ENCODE measurements around the gene KLHL20. TPM values are rescaled to one million over a fixed set of nuclear protein-coding genes. Genes with fewer than 3 reads are reported as not detected.

Gene KLHL20
- total and polyA plus RNA-seq, 2 of the 8 experiments (the other 6 are each of a cell fraction or from before 2014, with no cell fraction given), result 4.9 to 12.3 TPM

DNA sequence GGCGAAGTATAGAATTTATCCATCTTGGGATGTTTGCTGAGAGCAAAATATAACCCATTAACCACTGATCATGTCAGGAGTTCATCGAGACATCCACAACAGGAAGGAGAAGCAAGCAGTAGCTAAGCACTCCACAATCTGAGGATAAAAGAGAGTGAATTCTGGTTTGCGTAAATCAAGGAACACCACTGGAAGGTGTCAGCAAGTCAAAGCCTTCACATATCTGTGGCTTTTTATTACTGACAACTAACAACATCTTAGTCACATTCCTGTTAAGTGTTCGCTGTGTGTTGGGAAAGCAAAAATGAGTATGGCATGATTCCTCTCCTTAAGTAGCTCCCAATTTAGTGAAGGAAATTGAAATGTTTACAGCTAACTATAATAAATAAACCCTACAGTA lies 65.2 kb downstream of the KLHL20 start:
- H2BK5ac ChIP-seq (ENCODE audit: low read depth, low read length), result no peak overlapping the region
- ChIA-PET CTCF (ENCODE audit: partially characterized antibody) (interaction anchor here (0.6 kb wide), 2 partner anchors 25 to 318 kb away, joined by 3 read pairs; no protein-coding TSS in a partner anchor), POLR2A (ENCODE audit: partially characterized antibody) (interaction anchor here (1.0 kb wide), 1 partner anchor 11 kb away, joined by 3 read pairs; no protein-coding TSS in a partner anchor)
- H3K23ac ChIP-seq (ENCODE audit: insufficient read length), result no peak overlapping the region
- no peak for TF ChIP-seq POU5F1 (IDR thresholded peaks at IDR 0.05; ENCODE audit: low read depth, low read length)
- no peak for TF ChIP-seq SP1 (IDR thresholded peaks at IDR 0.05; ENCODE audit: low read depth, low read length)
- TF ChIP-seq TBP (IDR thresholded peaks at IDR 0.05; ENCODE audit: low read depth, low read length), result no peak
- no peak for TF ChIP-seq JUND (IDR thresholded peaks at IDR 0.05; ENCODE audit: low read length)
- TF ChIP-seq CHD1 (IDR thresholded peaks at IDR 0.05; ENCODE audit: low read depth, low read length), result no peak
- no peak for TF ChIP-seq SP4 (IDR thresholded peaks at IDR 0.05; ENCODE audit: low read length)
- TF ChIP-seq CTBP2 (IDR thresholded peaks at IDR 0.05; ENCODE audit: borderline replicate concordance, insufficient read depth, insufficient read length, low read length), result no peak
- no peak for TF ChIP-seq MAFK (IDR thresholded peaks at IDR 0.05; ENCODE audit: low read depth, low read length)
- TF ChIP-seq EP300 (IDR thresholded peaks at IDR 0.05; ENCODE audit: borderline replicate concordance in 1 of 2, low read depth in 2 of 2, low read length in 2 of 2), result no peak
- no peak for TF ChIP-seq RBBP5 (IDR thresholded peaks at IDR 0.05; ENCODE audit: borderline replicate concordance, low read depth, low read length)
- TF ChIP-seq, protein P1, sequence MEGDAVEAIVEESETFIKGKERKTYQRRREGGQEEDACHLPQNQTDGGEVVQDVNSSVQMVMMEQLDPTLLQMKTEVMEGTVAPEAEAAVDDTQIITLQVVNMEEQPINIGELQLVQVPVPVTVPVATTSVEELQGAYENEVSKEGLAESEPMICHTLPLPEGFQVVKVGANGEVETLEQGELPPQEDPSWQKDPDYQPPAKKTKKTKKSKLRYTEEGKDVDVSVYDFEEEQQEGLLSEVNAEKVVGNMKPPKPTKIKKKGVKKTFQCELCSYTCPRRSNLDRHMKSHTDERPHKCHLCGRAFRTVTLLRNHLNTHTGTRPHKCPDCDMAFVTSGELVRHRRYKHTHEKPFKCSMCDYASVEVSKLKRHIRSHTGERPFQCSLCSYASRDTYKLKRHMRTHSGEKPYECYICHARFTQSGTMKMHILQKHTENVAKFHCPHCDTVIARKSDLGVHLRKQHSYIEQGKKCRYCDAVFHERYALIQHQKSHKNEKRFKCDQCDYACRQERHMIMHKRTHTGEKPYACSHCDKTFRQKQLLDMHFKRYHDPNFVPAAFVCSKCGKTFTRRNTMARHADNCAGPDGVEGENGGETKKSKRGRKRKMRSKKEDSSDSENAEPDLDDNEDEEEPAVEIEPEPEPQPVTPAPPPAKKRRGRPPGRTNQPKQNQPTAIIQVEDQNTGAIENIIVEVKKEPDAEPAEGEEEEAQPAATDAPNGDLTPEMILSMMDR (IDR thresholded peaks at IDR 0.05; ENCODE audit: control extremely low read depth in 1 of 3, insufficient read depth in 1 of 3, low read depth in 1 of 3, low read length in 3 of 3), result no peak
- H3K14ac ChIP-seq (ENCODE audit: insufficient read length), result no peak overlapping the region
- no peak overlapping the region for H2BK12ac ChIP-seq (ENCODE audit: low read depth, low read length)
- no peak overlapping the region for H2AK5ac ChIP-seq (ENCODE audit: low read depth, low read length)
- no peak overlapping the region for H2BK15ac ChIP-seq (ENCODE audit: low read length)
- FAIRE-seq (no peak), DNase-seq (ENCODE audit: low read depth in 1 of 2, low spot score in 2 of 2) (no peak)
- H3K23me2 ChIP-seq (ENCODE audit: low read depth, low read length), result no peaks in the 10 kb centered on the region
- no peak overlapping the region for H3K56ac ChIP-seq (replicated peaks; ENCODE audit: insufficient read length, low read depth, low read length)
- no peak overlapping the region for H3K4me3 ChIP-seq (ENCODE audit: extremely low read depth in 1 of 4, insufficient read depth in 2 of 4, low read depth in 3 of 4, low read length in 4 of 4)
- H3K27ac ChIP-seq (ENCODE audit: low read depth, low read length), result no peak overlapping the region
- H4K91ac ChIP-seq (replicated peaks; ENCODE audit: insufficient read length, low read length), result no peak overlapping the region
- H3K9me3 ChIP-seq (ENCODE audit: insufficient read depth in 2 of 2, low read depth in 1 of 2, low read length in 1 of 2), result no peaks in the 10 kb centered on the region
- H3K4me2 ChIP-seq (ENCODE audit: insufficient read depth in 1 of 2, low read depth in 2 of 2, low read length in 2 of 2), result no peak overlapping the region
- no peak overlapping the region for H2BK20ac ChIP-seq (ENCODE audit: low read length)
- no peak overlapping the region for H3K4ac ChIP-seq (replicated peaks; ENCODE audit: insufficient read length, low read depth, low read length)
- H3K79me1 ChIP-seq (ENCODE audit: low read depth, low read length), result no peaks in the 10 kb centered on the region
- peaks cover 2 to 15% (median 8%) of the 10 kb centered on the region in 4 experiments; a peak in 7 of 8 replicates for H3K36me3 ChIP-seq (ENCODE audit: control insufficient read depth in 2 of 4, insufficient read depth in 4 of 4, low read length in 3 of 4)
- H2BK120ac ChIP-seq (replicated peaks; ENCODE audit: low read depth, low read length), result no peak overlapping the region
- 88% methylated on average over 4 of the region's 4 CpGs; no CpG with 5 or more reads in 1 of the 2 experiments for WGBS, 2 experiments (ENCODE audit: extremely low coverage in 1 of 2, insufficient coverage in 1 of 2, insufficient read length in 1 of 2, insufficient replicate concordance in 2 of 2, low coverage in 1 of 2, low lambda C conversion rate in 2 of 2, missing lambda C conversion rate in 1 of 2)
- H3K27me3 ChIP-seq (replicated peaks in 1 of 4; ENCODE audit: control insufficient read depth in 3 of 4, extremely low read depth in 1 of 4, insufficient read depth in 3 of 4, low read length in 3 of 4), result no peaks in the 10 kb centered on the region
- H4K8ac ChIP-seq (ENCODE audit: extremely low read depth, insufficient read depth, low read length), result no peak overlapping the region
- no peak overlapping the region for H3K9ac ChIP-seq (replicated peaks in 1 of 4; ENCODE audit: extremely low read depth in 1 of 4, low read depth in 3 of 4, low read length in 3 of 4)
- H4K5ac ChIP-seq (ENCODE audit: insufficient read length, low read depth, low read length), result no peak overlapping the region
- no peak overlapping the region for H3K18ac ChIP-seq (ENCODE audit: extremely low read depth, low read length)
- no peaks in the 10 kb centered on the region for H3K4me1 ChIP-seq (replicated peaks in 1 of 4; ENCODE audit: control insufficient read depth in 3 of 4, insufficient read depth in 4 of 4, low read length in 3 of 4)
- H3K79me2 ChIP-seq (ENCODE audit: control insufficient read depth in 1 of 2, insufficient read depth in 2 of 2, low read length in 2 of 2), result no peaks in the 10 kb centered on the region
- H4K20me1 ChIP-seq (replicated peaks in 1 of 2; ENCODE audit: control insufficient read depth in 1 of 2, insufficient read depth in 2 of 2, low read length in 2 of 2), result peaks cover 0 to 1% of the 10 kb centered on the region in 2 experiments
- H2AFZ ChIP-seq (ENCODE audit: low read length), result no peak overlapping the region

All from H1 (cell line).